Endometrium (tissue), 2 donors: ENCODE data around the gene ST6GAL1.
"Not testable (repeated sequence)": the region's sequence is repeated elsewhere in the genome, so short reads cannot be mapped to it uniquely, and the experiment has no call there.

Experiments used
- FAIRE-seq: peaks from 2 replicates; lab custom pipeline; 2012; peaks lifted over from hg19 to GRCh38; lab: Jason Lieb, UNC
- donor health status: control.
- donor health status: control.

The ST6GAL1 gene

DNA sequence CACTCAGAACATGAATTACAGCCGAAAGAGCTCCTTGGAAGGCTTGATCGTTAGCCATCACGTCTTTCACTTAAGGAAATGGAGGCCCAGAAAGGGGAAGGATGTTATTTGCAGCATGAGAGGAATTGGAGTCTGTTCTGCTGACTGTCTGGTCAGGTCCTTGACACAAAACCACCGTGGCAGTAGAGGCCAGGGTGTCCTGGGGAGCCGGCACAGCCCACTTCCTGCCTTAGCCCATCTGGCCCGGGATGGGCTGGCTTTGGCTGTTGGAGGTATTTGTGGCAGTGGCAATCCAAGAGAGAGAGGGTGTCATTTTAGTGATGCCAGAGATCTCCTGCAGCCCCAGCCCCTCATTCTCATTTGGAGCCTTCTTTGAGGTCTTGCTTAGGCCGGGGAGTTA, 37.4 kb downstream of the ST6GAL1 start:
- no peak for FAIRE-seq

DNA sequence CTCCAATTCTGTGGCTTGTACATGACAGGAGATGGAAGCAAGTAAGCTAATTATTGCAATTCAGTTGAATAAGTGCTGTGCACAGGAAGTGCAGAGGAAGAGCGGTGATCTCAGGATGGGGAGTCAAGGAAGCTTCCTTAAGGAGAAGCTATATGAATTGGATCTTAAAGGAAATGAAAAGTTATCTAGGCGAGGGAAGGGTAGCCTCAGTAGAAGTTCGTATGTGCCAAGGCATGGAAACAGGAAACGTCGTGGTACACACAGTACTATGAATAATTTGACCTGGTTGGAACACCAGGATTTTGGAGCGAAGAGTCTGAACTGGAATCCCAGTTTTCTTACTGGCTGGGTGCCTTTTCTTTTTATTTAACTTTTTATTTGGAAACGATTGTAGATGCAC, 39.3 kb downstream of the ST6GAL1 start:
- no peak for FAIRE-seq

DNA sequence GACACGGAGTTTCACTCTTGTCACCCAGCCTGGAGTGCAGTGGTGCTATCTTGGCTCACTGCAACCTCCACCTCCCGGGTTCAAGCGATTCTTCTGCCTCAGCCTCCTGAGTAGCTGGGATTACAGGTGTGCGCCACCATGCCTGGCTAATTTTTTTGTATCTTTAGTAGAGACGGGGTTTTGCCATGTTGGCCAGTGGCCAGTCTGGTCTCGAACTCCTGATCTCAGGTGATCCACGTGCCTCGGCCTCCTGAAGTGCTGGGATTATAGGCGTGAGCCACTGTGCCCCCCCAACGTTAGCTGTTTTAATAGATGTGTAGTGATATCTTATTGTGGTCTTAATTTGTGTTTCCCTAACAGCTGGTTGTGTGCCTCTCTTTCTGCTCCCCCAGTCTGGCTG, 40.8 kb downstream of the ST6GAL1 start:
- not testable (repeated sequence) for FAIRE-seq

DNA sequence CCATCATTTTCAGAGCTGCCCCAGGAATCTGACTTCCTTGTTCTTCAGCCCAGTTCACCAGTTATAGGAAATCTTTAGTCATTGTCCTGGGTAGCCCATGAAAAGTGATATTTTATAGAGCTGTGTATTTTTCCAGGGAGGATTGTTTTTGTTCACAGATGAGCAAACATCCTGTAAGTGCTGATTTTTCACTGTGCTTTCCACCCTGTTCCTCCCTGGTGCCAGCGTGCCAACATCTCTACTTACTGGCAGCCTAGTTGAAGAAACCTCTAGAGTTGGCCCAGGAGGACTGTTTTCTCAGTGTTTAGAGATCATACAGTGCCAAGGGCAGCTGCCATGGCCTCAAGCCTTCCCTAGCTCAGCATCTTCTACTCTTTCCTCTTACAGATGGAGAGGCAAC, 41.3 kb downstream of the ST6GAL1 start:
- FAIRE-seq, result no peak

DNA sequence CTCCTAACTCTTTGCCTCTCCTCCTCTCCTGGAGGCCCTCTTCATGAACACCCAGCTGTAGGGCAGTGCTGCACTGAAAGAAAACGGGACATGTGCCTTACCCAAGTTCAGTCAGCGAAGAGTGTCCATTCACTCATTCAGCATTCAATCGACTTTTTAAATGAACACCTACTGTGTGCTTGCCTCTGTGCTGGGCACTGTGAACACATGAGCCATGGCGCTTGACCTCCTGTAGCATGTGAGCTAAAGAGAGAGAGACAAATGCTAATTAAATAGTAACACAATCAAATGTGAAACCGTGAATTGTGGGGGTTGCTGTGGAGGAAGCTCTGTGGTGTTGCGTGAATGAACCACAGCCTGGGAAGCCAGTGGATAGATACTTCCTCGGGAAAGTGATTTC, 43.4 kb downstream of the ST6GAL1 start:
- FAIRE-seq, result no peak

DNA sequence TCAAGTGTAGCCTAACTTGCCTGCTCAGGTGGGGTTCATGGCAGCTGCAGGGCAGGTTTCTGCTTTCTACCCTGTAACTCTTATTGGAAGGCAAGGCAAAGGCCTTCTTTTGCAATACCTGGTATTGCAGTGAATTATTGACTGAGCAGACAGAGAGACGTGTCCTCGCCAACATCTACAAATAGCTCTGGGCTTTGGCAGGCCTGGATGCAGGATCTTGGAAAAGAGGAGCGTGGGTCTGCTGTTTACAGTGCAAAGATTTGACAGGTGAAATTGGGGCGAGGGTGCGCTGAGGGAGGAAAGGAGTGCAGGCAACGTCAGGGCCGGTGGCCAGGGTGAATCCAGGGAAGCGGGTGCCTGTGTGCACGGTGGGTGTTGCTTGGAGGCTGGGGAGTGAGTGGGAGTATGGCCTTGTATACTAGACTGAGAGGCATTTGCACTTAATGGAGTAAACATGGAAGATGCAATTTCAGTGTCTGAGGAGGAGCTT, 44.5 kb downstream of the ST6GAL1 start:
- no peak for FAIRE-seq

DNA sequence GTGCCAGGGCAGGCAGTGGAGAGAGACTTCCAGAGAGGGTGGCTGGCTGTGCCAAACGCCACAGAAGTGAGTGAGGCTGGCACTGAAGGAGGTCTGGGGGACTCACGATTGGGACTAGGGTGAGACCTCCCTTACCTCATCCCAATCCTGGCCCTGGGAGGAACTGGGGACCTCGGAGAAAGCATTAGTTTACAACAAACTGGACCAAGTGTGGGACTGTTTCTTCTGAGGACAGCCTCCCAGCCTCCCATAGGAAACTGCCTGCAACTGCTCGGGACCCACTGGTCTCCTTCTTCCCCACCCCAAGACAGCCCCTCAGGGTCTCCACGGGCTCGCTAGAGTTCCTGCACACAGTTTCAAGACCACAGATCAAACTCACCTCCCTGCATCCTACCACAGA, 45.4 kb downstream of the ST6GAL1 start:
- FAIRE-seq, result no peak

DNA sequence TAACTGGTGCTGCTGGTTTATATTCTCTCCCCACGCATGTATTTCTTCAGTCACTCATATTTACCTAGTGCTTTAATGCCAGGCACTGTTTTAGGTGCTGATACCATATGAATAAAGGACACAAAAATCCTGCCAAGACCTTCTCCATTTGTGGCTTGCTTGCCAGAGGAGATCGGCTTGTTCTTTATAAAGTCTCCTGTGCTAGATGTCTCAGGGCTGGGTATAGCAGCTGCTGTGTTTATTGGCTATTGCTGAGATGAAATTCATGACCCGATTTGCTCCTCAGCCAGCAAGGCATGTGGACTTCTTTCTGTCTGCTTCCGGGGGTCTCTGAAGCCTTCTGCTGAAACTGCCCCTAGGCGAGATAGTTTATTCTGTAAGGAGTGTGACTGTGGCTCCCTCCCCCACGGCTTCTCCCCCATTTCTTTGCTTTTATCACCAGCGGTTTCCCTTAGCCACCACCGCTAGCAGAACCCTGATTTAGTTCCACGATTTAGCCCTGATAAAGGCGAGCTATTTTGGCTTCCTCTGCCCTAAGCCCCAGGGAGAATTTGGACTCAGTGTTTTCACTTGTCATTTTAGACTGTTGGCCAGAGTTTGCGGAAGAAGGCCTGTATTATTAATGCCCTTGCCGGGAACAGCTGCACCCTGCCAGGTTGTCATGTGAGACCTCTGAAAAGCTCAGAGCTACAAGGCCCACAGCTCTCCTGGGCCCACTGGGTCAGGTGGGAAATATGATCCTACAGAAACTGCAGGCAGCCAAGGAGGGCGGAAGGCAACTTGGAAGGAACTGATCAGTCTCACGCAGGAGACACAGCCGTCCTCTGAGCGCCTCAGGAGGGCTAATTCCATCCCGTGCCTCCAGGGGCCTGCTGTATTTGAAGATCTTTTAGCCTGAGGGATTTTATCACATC, 46.8 kb downstream of the ST6GAL1 start:
- no peak for FAIRE-seq

DNA sequence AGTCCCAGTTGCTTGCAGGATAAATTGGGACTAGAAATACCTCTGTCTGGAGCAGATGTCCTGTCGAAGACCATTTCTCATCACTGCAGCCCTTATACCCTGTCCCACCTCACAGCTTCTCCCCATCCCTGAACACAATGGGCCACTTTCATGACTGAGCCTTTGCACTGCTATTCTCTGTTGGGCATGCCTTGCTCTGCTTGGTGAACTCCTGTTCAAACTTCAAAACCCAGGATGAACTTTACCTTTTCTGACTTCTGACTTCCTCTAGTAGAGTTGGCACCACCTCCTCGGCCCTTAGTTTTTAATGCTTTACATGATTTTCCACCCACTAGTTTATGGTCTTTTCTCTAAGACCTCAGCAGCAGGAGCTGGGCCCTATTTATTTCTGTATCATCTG, 48.4 kb downstream of the ST6GAL1 start:
- FAIRE-seq, result no peak

DNA sequence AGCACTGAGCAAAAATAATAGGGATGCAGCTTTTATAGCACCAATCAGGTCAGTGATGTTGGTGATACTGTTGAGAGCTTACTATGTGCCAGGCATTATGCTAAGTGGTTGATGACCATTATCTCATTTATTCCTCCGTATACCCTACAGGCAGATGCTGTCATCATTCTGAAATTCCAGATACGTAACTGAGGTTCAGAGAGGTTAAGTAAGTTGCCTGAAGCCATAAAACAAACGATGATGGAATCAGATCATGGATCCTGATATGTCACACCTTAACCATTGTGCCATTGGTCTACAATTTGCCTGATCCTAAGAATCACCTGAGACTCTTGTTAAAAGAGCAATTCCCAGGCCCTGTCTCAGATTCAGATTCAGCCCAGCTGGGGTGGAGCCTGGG, 49.5 kb downstream of the ST6GAL1 start:
- no peak for FAIRE-seq

DNA sequence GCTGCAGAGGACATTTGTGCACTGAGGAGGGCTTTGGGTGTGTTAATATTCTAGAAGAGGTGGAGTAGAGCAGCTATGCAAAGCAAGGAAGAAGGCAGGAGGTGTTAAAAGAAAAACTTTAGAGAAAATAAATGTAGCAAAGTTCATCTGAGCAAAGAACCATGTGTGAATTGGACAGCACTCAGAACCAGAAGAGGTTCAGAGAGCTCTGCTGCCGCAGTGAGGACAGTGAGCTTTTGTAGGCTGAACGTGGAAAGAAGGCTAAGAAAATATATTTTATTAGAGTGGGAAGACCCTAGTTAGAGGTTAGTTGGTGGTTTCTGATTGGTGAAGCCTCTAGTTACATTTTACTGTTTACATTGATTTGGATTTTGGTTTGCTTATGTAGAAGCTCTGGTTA, 50.7 kb downstream of the ST6GAL1 start:
- no peak for FAIRE-seq

DNA sequence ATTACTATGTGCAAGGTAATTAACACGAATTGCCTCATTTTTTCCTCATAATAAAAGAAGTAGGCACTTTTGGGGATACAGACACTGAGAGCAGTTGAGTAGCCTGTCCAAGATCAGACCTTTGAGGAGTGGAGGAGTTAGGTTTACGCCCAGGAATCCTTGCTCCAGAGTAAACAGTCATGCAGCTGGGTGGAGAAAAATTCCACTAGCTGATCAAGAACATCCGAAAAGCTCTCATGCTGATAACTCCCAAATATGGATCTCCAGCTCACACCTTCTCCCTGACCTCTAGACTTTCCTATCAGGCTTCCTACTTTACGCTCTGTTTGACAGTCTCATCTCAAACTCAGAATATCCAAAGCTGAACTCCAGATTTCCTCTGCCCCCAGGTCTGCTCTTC, 53.3 kb downstream of the ST6GAL1 start:
- FAIRE-seq, result no peak

DNA sequence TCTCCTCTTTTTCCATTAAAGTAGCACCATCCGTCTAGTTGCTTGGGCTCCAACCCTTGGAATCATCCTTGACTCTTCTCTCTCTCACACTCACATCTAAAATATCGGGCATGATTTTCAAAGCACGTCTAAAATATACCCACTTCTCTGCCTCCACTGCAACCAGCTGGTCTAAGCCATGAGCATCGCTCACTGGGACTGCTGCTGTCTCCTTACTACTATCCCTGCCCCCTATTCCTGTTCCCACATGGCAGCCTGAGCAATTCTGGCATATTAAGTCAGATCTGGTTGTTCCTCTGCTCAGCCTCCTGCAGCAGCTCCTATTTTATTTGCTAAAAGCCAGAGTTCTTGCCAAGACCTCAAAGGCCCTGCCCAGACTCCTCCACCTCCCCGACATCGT, 53.7 kb downstream of the ST6GAL1 start:
- no peak for FAIRE-seq

DNA sequence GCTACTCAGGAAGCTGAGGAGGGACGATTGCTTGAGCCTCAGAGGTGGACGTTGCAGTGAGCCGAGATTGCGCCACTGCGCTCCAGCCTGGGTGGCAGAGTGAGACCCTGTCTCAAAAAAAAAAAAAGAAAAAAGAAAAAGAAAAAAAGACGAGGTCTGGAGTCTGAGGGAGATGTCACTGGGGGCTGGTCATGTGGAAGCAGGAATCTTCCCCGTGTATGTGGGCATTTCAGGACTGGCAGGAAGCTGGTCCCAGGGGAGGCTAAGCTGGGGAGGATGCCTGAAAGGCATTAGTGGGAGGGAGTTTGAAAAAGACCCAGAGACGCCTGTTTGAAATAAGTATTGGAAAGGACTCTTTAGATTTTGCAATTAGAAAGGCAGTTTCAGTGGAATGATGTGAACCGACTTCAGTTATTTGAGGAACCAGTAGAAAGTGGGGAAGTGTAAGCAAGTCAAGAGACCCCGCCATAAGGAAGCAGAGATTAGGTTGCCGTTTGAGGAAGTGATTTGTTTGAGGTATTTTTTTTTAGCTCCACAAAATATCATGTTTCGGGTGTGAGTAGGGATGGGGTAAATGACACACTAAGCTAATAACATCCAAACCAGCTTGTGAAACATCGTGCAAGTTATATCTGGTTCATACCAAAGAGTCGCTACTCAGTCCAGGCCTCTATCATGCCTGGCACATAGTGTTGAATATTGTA, 55.5 kb downstream of the ST6GAL1 start:
- no peak for FAIRE-seq

DNA sequence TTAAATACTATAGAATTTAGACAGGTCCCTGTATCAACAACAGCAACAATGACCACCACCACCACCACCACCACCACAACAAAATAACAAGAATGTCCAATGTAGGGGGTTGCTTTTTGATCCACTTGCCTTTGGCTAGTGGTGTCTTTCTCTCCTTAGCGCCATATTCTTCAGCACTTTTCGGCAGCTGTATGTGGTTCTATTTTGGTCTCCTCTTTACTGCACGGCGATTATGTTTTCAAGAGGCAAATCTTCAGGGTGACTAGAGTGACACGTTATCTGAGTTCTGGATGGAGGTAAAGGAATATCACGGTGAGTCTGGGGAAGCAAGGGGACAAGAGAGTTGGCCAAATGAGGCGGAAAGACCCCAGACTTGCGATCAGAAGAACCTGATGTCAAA, 56.1 kb downstream of the ST6GAL1 start:
- FAIRE-seq, result no peak

DNA sequence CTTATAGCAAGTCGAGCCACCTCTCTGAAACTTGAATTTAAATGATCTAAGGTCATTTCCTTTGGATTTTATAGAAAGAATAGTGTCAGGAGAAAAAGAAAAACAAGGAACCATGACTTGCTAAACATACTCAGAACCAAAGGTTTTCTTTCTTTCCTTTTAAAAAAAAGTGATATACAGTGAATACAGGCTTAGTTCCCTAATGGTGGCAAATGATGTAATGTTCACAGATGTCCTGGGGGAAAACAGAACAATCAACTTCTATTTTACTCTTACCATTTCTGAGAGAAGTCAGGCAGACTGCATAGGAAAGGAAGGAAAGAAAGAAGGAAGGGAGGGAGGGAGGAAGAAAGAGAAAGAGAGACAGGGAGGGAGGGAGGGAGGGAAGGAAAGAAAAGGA, 56.5 kb downstream of the ST6GAL1 start:
- FAIRE-seq, result no peak

DNA sequence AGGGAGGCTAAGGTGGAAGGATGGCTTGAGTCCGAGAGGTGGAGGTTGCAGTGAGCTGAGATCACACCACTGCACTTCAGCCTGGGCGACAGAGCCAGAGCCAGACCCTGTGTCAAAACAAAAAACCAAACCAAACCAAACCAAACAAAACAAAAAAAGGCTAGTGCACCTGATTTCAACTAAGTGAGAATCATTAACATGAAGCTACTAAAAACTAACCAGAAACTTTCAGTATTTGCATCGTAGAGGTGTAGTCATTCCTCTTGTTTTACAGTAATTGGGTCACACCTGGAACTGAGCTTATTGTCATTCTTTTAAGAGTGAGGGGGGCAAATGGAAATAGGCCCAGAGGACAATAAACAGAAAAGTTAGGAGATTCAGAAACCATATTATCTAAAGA, 58.5 kb downstream of the ST6GAL1 start:
- FAIRE-seq, result no peak

DNA sequence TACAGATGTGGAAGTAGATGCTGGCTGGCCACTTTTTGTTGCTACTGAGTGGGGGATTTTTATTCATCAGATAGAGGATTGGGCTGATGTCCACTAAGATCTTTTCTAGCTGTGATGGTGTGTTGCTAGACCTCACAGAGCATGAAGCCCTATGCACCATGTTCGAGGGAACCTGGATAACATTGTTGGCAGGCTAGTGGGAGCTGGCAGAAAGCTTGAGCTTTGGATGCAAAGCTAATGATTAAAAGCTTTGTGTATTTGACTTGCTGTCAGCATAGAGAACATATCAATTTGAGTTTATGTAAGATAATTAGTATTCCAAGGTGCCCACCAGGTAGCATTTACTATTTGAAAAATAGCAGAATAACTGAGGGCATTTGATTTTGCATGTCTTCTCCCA, 59.1 kb downstream of the ST6GAL1 start:
- FAIRE-seq, result no peak

DNA sequence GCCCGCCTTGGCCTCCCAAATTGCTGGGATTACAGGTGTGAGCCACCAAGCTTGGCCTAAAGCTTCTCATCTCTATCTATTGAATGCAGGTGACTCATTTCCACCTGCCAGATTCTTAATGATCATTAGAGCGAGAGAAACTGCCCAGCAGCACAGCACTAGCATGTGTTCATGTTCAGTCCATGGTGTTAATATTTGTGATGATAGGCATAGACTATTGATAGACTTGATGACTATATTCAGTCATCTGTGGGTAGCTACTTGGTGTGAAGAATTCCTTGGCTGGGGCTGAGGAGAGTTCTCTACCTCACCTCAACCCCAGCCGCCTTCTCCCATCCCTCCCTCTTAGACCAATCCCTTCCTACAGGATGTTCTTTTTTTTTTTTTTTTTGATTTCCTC, 60.0 kb downstream of the ST6GAL1 start:
- FAIRE-seq, result no peak

DNA sequence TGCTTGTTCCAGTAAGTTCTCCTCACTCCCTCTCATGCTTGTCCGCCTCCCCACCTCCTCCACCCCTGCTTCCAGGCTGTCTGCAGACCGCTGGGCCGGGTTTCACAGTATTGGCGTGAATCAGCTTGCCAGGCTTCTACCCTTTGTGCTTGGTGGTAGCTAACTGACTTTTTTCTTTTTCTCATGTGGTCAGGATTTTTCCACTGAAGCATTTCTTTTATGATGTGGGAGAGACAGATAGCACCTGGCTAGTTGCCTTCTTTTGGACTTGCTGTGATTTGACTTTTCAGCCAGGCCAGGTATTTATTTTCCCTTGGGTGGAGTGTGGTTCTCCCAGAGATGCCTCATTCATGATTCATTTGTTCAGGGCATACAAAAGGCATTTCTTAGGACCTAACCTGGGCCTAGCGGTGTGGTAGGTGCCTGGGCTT, 60.6 kb downstream of the ST6GAL1 start:
- no peak for FAIRE-seq

DNA sequence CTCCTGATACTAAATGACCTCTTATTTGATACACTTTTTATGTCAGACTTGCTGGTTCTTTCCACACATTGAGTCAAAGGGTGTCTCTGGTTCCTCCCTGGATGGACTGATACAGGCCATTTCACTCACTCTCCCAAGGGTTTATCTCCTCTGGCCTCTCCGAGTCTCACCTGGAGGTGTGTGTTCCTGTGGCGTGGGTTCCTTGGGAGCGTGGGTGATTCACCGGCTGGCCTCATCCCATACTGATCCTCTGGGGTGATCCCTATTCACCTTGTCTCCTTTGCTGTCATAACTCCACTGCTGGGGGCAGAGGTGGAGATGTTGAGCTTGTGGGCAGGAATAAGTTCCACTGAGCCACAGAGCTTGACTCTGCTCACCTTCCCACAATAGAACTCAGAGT, 61.1 kb downstream of the ST6GAL1 start:
- no peak for FAIRE-seq

DNA sequence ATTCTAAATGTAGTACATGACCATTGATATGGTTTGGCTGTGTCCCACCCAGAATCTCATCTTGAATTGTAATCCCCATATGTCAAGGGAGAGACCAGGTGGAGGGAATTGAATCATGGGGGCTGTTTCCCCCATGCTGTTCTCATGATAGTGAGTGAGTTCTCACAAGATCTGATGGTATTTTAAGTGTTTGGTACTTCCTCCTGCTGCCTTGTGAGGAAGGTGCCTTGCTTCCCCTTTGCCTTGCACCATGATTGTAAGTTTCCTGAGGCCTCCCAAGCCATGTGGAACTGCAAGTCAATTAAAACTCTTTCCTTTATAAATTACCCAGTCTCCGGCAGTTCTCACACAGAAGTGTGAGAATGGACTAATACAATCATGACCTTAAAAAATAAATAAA, 61.8 kb downstream of the ST6GAL1 start:
- not testable (repeated sequence) for FAIRE-seq

DNA sequence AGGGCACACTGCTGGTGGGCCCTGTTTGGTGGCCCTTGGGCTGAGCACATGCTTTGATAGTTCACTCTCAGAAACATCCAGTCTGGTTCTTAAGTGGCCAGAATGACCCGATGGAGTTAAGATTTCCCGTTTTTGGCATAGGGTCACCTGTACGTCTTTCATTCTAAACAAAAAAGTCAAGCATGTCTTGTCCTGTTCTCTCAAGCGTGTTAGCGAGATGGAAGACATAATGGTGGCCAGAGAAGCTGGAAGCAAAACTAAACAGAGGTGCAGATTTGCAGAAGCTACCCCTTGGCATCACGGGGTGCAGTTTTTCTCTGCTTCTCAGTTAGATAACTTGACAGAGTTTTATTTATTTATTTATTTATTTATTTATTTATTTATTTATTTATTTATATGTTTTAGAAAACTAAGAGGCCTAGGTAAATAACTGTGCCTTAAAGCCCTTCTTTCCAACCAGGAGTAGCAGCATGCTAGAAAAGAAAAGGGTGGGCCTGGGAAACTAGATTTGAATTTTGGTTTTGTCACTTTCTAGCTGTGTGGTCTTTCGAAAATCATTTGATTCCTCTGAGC, 63.0 kb downstream of the ST6GAL1 start:
- FAIRE-seq, result no peak
